WERI-Rb-1 (cell line): ENCODE results near the gene CIPC.

Experiments used
- DNase-seq: peaks from one replicate; pipeline ENCODE4 v3.0.0-alpha.2; 2020
- H3K27ac ChIP-seq: fragments of 250-450 bp; sonication (Bioruptor Pico); 2 replicates; pipeline ENCODE4 v1.5.1; 2020; ENCODE audit warnings: mild to moderate bottlenecking, moderate library complexity
- H3K27me3 ChIP-seq: fragments of 250-450 bp; sonication (Bioruptor Pico); 2 replicates; pipeline ENCODE4 v1.5.1; 2021; ENCODE audit warnings: mild to moderate bottlenecking, low read depth, moderate library complexity; ENCODE audit not compliant: insufficient read depth, severe bottlenecking
- H3K36me3 ChIP-seq: fragments of 250-450 bp; sonication (Bioruptor Pico); 2 replicates; pipeline ENCODE4 v1.5.1; 2020; ENCODE audit warnings: mild to moderate bottlenecking, moderate library complexity
- H3K4me3 ChIP-seq: 2 replicates; pipeline ENCODE4 v1.5.1; 2011; ENCODE audit warnings: low read depth, mild to moderate bottlenecking, control low read depth, low read length
- H3K9me3 ChIP-seq: fragments of 250-450 bp; sonication (Bioruptor Pico); 2 replicates; pipeline ENCODE4 v1.5.1; 2021; ENCODE audit warnings: mild to moderate bottlenecking, moderate library complexity; ENCODE audit not compliant: severe bottlenecking
- CTCF ChIP-seq: IDR thresholded peaks from 2 replicates; pipeline ENCODE4 v1.5.1; 2011; ENCODE audit warnings: low read depth, mild to moderate bottlenecking, control low read depth, inconsistent platforms, low read length

CIPC gene

GRCh38 chr14:77143071-77143470 lies 45.0 kb downstream of the CIPC start:
- Histone ChIP-seq H3K27me3 (no peaks in the 10 kb centered on the region), H3K27ac (peak overlapping the region; percentile 13), H3K9me3 (no peaks in the 10 kb centered on the region), H3K4me3 (peak overlapping the region; percentile 20; the same call in 1 of the 2 replicates), H3K36me3 (no peaks in the 10 kb centered on the region)
- peak; percentile 27; the same call in 1 of the 2 replicates for TF ChIP-seq CTCF
- DNase-seq: peak; percentile 71

GRCh38 chr14:77144412-77145115 lies 46.5 kb downstream of the CIPC start:
- TF ChIP-seq CTCF: no peak
- Histone ChIP-seq H3K27ac (no peak overlapping the region), H3K36me3 (no peaks in the 10 kb centered on the region), H3K27me3 (no peaks in the 10 kb centered on the region), H3K9me3 (no peaks in the 10 kb centered on the region), H3K4me3 (no peak overlapping the region)
- DNase-seq: no peak

- no peak for DNase-seq
- no peaks in the 10 kb centered on the region for H3K27me3 ChIP-seq
- H3K27ac ChIP-seq: no peak overlapping the region
- TF ChIP-seq CTCF: no peak
- H3K9me3 ChIP-seq: no peaks in the 10 kb centered on the region
- no peaks in the 10 kb centered on the region for H3K36me3 ChIP-seq
- H3K4me3 ChIP-seq: no peak overlapping the region
Measured at GRCh38 chr14:77145975-77146740, 48.1 kb downstream of the CIPC start.

- no peak overlapping the region for H3K27ac ChIP-seq
- H3K27me3 ChIP-seq: no peaks in the 10 kb centered on the region
- no peak for TF ChIP-seq CTCF
- H3K36me3 ChIP-seq: no peaks in the 10 kb centered on the region
- no peak overlapping the region for H3K4me3 ChIP-seq
- no peak for DNase-seq
- no peaks in the 10 kb centered on the region for H3K9me3 ChIP-seq
Measured at GRCh38 chr14:77148510-77149231, 50.6 kb downstream of the CIPC start.

GRCh38 chr14:77151245-77151644 lies 53.2 kb downstream of the CIPC start:
- no peaks in the 10 kb centered on the region for H3K27me3 ChIP-seq
- no peak overlapping the region for H3K27ac ChIP-seq
- peak; percentile 53 for DNase-seq
- H3K9me3 ChIP-seq: no peaks in the 10 kb centered on the region
- no peak overlapping the region for H3K4me3 ChIP-seq
- TF ChIP-seq CTCF: peak; percentile 78
- H3K36me3 ChIP-seq: no peaks in the 10 kb centered on the region
